KBM-7 (cell line): ENCODE measurements around the gene SPATA1.

Experiments used
- DNase-seq: peaks from one replicate; pipeline ENCODE4 v3.0.0-alpha.2; 2015
- in situ Hi-C: fragments of 300-500 bp; cut with MboI; formaldehyde crosslinking; loops from 2 replicates; pipeline ENCODE4 v1.14.3; 2020; ENCODE audit warnings: low sequenced_read_pairs, low pct_unique_long_range_greater_than_20kb, mixed read lengths

SPATA1 gene

DNA sequence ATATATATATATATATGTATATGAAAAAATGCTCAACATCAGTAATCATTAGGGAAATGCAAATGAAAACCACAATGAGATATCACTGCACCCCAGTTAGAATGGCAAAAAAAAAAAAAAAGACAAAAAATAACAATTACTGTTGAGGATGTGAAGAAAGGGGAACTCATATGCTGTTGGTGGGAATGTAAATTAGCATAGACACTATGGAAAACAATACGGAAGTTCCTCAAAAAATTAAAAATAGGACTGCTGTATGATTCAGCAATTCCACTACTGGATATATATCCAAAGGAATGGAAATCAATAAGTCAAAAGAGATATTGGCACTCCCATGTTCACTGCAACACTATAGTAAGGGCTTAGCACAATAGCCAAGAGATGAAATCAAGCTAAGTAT is 109.6 kb downstream of the SPATA1 start:
- DNase-seq = peak; percentile 60
- in situ Hi-C loops = loop anchor here (25.0 kb wide), 4 partner anchors 178 to 703 kb away; partner anchors contain the start of gene PRKACB
